H1 (cell line): ENCODE data around the gene ADIPOR1.

Source experiments
- ATF3 ChIP-seq: IDR thresholded peaks from 2 replicates; pipeline ENCODE4 v1.6.1; 2011; ENCODE audit warnings: low read depth, mild to moderate bottlenecking, low read length; ENCODE audit not compliant: insufficient read depth
- BACH1 ChIP-seq: IDR thresholded peaks from 2 replicates; pipeline ENCODE4 v1.6.1; 2012; ENCODE audit warnings: low read length, improper control_type of control experiment
- CEBPB ChIP-seq: IDR thresholded peaks from 2 replicates; pipeline ENCODE4 v1.6.1; 2012; ENCODE audit warnings: low read depth, low read length
- CTCF ChIP-seq, 3 experiments: IDR thresholded peaks; 1 replicate in 2 of 3; 2 replicates in 1 of 3; pipeline versions ENCODE4 v1.5.1 to v1.6.1; 2011; ENCODE audit warnings: low read length in 3 of 3, mild to moderate bottlenecking in 3 of 3, inconsistent platforms in 2 of 3, low read depth in 1 of 3, moderate library complexity in 1 of 3; ENCODE audit not compliant: insufficient read depth in 1 of 3; ENCODE audit errors: control extremely low read depth in 1 of 3
- E2F6 ChIP-seq: IDR thresholded peaks from 2 replicates; pipeline ENCODE4 v1.6.1; 2012; ENCODE audit warnings: inconsistent platforms
- EP300 ChIP-seq, 2 experiments: IDR thresholded peaks; 1 replicate in 1 of 2; 2 replicates in 1 of 2; pipeline ENCODE4 v1.6.1; 2011 to 2012; ENCODE audit warnings: low read depth in 2 of 2, low read length in 2 of 2, mild to moderate bottlenecking in 2 of 2, borderline replicate concordance in 1 of 2, inconsistent platforms in 1 of 2, moderate library complexity in 1 of 2
- POLR2AphosphoS5 ChIP-seq: IDR thresholded peaks from 2 replicates; pipeline ENCODE4 v1.6.1; 2011; ENCODE audit warnings: low read depth, low read length
- TAF1 ChIP-seq: IDR thresholded peaks from 2 replicates; pipeline ENCODE4 v1.6.1; 2011; ENCODE audit warnings: mild to moderate bottlenecking, low read depth, low read length
- ZNF274 ChIP-seq: IDR thresholded peaks from 2 replicates; pipeline ENCODE4 v1.7.0; 2012; ENCODE audit warnings: low read length, borderline replicate concordance; ENCODE audit errors: extremely low read depth

- no peak for TF ChIP-seq CTCF (IDR thresholded peaks at IDR 0.05; ENCODE audit: control extremely low read depth in 1 of 3, insufficient read depth in 1 of 3, low read depth in 1 of 3, low read length in 3 of 3)
- TF ChIP-seq TAF1 = no peak
- no peak for TF ChIP-seq ZNF274
- TF ChIP-seq BACH1 = no peak
- no peak for TF ChIP-seq CEBPB
- TF ChIP-seq EP300 (IDR thresholded peaks at IDR 0.05; ENCODE audit: borderline replicate concordance in 1 of 2, low read depth in 2 of 2, low read length in 2 of 2) = no peak
- TF ChIP-seq E2F6 = no peak
- no peak for TF ChIP-seq POLR2AphosphoS5
- TF ChIP-seq ATF3 = no peak
Observed at GRCh38 chr1:202919615-202920014, 38.5 kb downstream of the ADIPOR1 start.
